HepG2 (cell line): ENCODE data around the gene SERINC5. TPM values are rescaled to one million over a fixed set of nuclear protein-coding genes. Genes with fewer than 3 reads are reported as not detected.

Experiments
- FOXO4 ChIP-seq: sonication (generic); formaldehyde crosslinking; conservative IDR thresholded peaks from 2 replicates; pipeline ENCODE4 v1.8.1; 2023; ENCODE audit warnings: missing genetic modification reagents
- GPBP1L1 ChIP-seq: sonication (generic); formaldehyde crosslinking; IDR thresholded peaks from 2 replicates; pipeline ENCODE4 v1.5.0; 2020; ENCODE audit warnings: mild to moderate bottlenecking, missing genetic modification reagents
- GPN1 ChIP-seq: sonication (generic); formaldehyde crosslinking; IDR thresholded peaks from 2 replicates; pipeline ENCODE4 v1.5.1; 2020; ENCODE audit warnings: missing genetic modification reagents, borderline replicate concordance
- JUND ChIP-seq: sonication (generic); formaldehyde crosslinking; IDR thresholded peaks from 2 replicates; pipeline ENCODE4 v1.8.0; 2022; ENCODE audit warnings: mild to moderate bottlenecking, missing genetic modification reagents
- NCOA2 ChIP-seq: sonication (generic); formaldehyde crosslinking; IDR thresholded peaks from 2 replicates; pipeline ENCODE4 v1.8.0; 2022; ENCODE audit warnings: inconsistent platforms
- NCOA5 ChIP-seq: sonication (generic); formaldehyde crosslinking; IDR thresholded peaks from 2 replicates; pipeline ENCODE4 v1.4.0; 2020; ENCODE audit warnings: missing genetic modification reagents
- NFRKB ChIP-seq: fragments of 450-650 bp; IDR thresholded peaks from 2 replicates; pipeline ENCODE4 v1.6.1; 2017
- NR1H2 ChIP-seq: sonication (generic); formaldehyde crosslinking; IDR thresholded peaks from 2 replicates; pipeline ENCODE4 v1.8.1; 2022; ENCODE audit warnings: low read depth, missing genetic modification reagents, borderline replicate concordance
- PRPF4 ChIP-seq: fragments of 200-400 bp; formaldehyde crosslinking; IDR thresholded peaks from 2 replicates; pipeline ENCODE4 v1.6.1; 2016; ENCODE audit warnings: low read length, low read depth; ENCODE audit not compliant: poor library complexity, severe bottlenecking
- RORA ChIP-seq: sonication (generic); formaldehyde crosslinking; IDR thresholded peaks from 2 replicates; pipeline ENCODE4 v1.5.0; 2020; ENCODE audit warnings: mild to moderate bottlenecking, missing genetic modification reagents, moderate library complexity
- SALL1 ChIP-seq: sonication (generic); formaldehyde crosslinking; IDR thresholded peaks from 2 replicates; pipeline ENCODE4 v1.8.0; 2022; ENCODE audit warnings: mild to moderate bottlenecking, missing genetic modification reagents
- SIX1 ChIP-seq: sonication (generic); formaldehyde crosslinking; IDR thresholded peaks from 2 replicates; pipeline ENCODE4 v1.4.0; 2020; ENCODE audit warnings: missing genetic modification reagents, borderline replicate concordance
- SNAI1 ChIP-seq: sonication (generic); formaldehyde crosslinking; IDR thresholded peaks from 2 replicates; pipeline ENCODE4 v1.5.0; 2020; ENCODE audit warnings: mild to moderate bottlenecking, missing genetic modification reagents, borderline replicate concordance
- ZNF160 ChIP-seq: sonication (generic); formaldehyde crosslinking; IDR thresholded peaks from 2 replicates; pipeline ENCODE4 v1.8.0; 2022; ENCODE audit warnings: mild to moderate bottlenecking, inconsistent platforms, missing genetic modification reagents
- ZNF280D ChIP-seq: sonication (generic); formaldehyde crosslinking; IDR thresholded peaks from 2 replicates; pipeline ENCODE4 v1.5.1; 2020; ENCODE audit warnings: mild to moderate bottlenecking, missing genetic modification reagents
- ZNF329 ChIP-seq: sonication (generic); formaldehyde crosslinking; IDR thresholded peaks from 2 replicates; pipeline ENCODE4 v1.9.0; 2021; ENCODE audit warnings: low read depth, mild to moderate bottlenecking, missing genetic modification reagents
- ZNF484 ChIP-seq: sonication (generic); formaldehyde crosslinking; IDR thresholded peaks from 2 replicates; pipeline ENCODE4 v1.5.1; 2020; ENCODE audit warnings: mild to moderate bottlenecking, low read depth, missing genetic modification reagents, borderline replicate concordance
- ZSCAN9 ChIP-seq: IDR thresholded peaks from 2 replicates; pipeline ENCODE4 v1.6.1; 2016; ENCODE audit warnings: borderline replicate concordance
- polyA plus RNA-seq, 8 experiments: library from polyadenylated mRNA; depleted of rRNA in 3 of 8; stranded (reverse) in 7 of 8; unstranded in 1 of 8; fragments of >200 nt; fragmentation: Illumina TruSeq in 4 of 8; extraction: Trizol in 4 of 8; gene quantifications; 2 replicates each; pipeline versions ENCODE4 v1.2.1 to v1.2.3, GENCODE V29; 2011 to 2016; ENCODE audit warnings: low read depth in 4 of 8, missing spikeins in 1 of 8, mixed read lengths in 1 of 8; ENCODE audit not compliant: insufficient read depth in 1 of 8
- total RNA-seq, 5 experiments: library from RNA; depleted of rRNA; stranded (reverse); fragments of >200 nt; fragmentation: Illumina TruSeq; extraction: Trizol; gene quantifications; 2 replicates each; pipeline ENCODE4 v1.2.3, GENCODE V29; 2016; ENCODE audit warnings: low read depth in 1 of 5
- TF ChIP-seq, protein P1 (sequence below): sonication (generic); formaldehyde crosslinking; IDR thresholded peaks from 2 replicates; pipeline ENCODE4 v1.8.1; 2023; ENCODE audit warnings: mild to moderate bottlenecking, missing genetic modification reagents
- TF ChIP-seq, protein P2 (sequence below): sonication (generic); formaldehyde crosslinking; conservative IDR thresholded peaks from 2 replicates; pipeline ENCODE4 v1.4.0; 2020; ENCODE audit warnings: mild to moderate bottlenecking, missing genetic modification reagents, moderate library complexity

The SERINC5 gene
- total and polyA plus RNA-seq, 2 of the 13 experiments (the other 11 are each of a cell fraction or from before 2014, with no cell fraction given), result 17.3 to 22.8 TPM

DNA sequence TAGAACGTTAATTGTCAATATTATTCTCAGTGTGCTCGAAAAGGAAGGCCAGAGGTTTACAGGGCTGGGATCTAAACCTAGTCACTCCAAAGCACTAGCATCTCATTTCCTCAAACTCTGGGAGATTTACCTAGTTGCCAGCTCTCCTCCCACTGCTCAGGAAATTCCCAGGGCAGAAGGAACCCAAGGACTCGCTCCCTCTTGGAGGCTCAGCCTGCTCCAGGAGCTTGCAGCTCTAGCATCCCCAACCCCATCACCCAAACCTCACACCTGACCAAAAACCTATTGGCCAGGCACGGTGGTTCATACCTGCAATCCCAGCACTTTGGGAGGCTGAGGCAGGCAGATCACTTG, 26.0 kb downstream of the SERINC5 start (continued):
- no peak for TF ChIP-seq ZNF329 (CRISPR knock-in tag)
- TF ChIP-seq ZNF484 (CRISPR knock-in tag), result no peak
- TF ChIP-seq SALL1 (CRISPR knock-in tag), result peak; percentile 68
- no peak for TF ChIP-seq ZSCAN9 (CRISPR knock-in tag)
- no peak for TF ChIP-seq ZNF280D
- TF ChIP-seq NCOA5 (CRISPR knock-in tag), result no peak
- TF ChIP-seq, protein P1, sequence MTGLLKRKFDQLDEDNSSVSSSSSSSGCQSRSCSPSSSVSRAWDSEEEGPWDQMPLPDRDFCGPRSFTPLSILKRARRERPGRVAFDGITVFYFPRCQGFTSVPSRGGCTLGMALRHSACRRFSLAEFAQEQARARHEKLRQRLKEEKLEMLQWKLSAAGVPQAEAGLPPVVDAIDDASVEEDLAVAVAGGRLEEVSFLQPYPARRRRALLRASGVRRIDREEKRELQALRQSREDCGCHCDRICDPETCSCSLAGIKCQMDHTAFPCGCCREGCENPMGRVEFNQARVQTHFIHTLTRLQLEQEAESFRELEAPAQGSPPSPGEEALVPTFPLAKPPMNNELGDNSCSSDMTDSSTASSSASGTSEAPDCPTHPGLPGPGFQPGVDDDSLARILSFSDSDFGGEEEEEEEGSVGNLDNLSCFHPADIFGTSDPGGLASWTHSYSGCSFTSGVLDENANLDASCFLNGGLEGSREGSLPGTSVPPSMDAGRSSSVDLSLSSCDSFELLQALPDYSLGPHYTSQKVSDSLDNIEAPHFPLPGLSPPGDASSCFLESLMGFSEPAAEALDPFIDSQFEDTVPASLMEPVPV (CRISPR knock-in tag), result no peak
- TF ChIP-seq PRPF4, result no peak
- no peak for TF ChIP-seq RORA (CRISPR knock-in tag)
- TF ChIP-seq FOXO4 (CRISPR knock-in tag), result no peak
- no peak for TF ChIP-seq GPBP1L1
- no peak for TF ChIP-seq SIX1 (CRISPR knock-in tag)
- TF ChIP-seq ZNF160 (CRISPR knock-in tag), result no peak
- no peak for TF ChIP-seq GPN1 (CRISPR knock-in tag)
- TF ChIP-seq NFRKB, result no peak
- no peak for TF ChIP-seq NR1H2 (CRISPR knock-in tag)
- TF ChIP-seq SNAI1 (CRISPR knock-in tag), result no peak
- no peak for TF ChIP-seq JUND (CRISPR knock-in tag)
- no peak for TF ChIP-seq NCOA2 (CRISPR knock-in tag)
- TF ChIP-seq, protein P2, sequence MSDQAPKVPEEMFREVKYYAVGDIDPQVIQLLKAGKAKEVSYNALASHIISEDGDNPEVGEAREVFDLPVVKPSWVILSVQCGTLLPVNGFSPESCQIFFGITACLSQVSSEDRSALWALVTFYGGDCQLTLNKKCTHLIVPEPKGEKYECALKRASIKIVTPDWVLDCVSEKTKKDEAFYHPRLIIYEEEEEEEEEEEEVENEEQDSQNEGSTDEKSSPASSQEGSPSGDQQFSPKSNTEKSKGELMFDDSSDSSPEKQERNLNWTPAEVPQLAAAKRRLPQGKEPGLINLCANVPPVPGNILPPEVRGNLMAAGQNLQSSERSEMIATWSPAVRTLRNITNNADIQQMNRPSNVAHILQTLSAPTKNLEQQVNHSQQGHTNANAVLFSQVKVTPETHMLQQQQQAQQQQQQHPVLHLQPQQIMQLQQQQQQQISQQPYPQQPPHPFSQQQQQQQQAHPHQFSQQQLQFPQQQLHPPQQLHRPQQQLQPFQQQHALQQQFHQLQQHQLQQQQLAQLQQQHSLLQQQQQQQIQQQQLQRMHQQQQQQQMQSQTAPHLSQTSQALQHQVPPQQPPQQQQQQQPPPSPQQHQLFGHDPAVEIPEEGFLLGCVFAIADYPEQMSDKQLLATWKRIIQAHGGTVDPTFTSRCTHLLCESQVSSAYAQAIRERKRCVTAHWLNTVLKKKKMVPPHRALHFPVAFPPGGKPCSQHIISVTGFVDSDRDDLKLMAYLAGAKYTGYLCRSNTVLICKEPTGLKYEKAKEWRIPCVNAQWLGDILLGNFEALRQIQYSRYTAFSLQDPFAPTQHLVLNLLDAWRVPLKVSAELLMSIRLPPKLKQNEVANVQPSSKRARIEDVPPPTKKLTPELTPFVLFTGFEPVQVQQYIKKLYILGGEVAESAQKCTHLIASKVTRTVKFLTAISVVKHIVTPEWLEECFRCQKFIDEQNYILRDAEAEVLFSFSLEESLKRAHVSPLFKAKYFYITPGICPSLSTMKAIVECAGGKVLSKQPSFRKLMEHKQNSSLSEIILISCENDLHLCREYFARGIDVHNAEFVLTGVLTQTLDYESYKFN (CRISPR knock-in tag), result no peak
